Activated CD4-positive, alpha-beta T cell treated with anti-CD3 and anti-CD28 coated beads for 36 hours (primary cell): ENCODE results near the gene RXYLT1. TPM values are rescaled to one million over a fixed set of nuclear protein-coding genes. Genes with fewer than 3 reads are reported as not detected.
"Not testable (repeated sequence)": the region's sequence is repeated elsewhere in the genome, so short reads cannot be mapped to it uniquely, and the experiment has no call there.

Source experiments
- ATAC-seq: fragments of 200-7000 bp; cut with Tn5 transposase; one replicate; pipeline ENCODE4 v1.10.0; 2021; ENCODE audit warnings: mild to moderate bottlenecking, moderate library complexity
- CTCF ChIA-PET: fragments of 350-600 bp; sonication (Branson Sonifier 250); formaldehyde crosslinking; loops from one replicate; lab custom pipeline; 2021; ENCODE audit warnings: antibody characterized with exemption; lab: Charles Lee
- POLR2A ChIA-PET: fragments of 350-600 bp; sonication (Branson Sonifier 250); formaldehyde crosslinking; loops from one replicate; lab custom pipeline; 2021; ENCODE audit warnings: antibody characterized with exemption, inconsistent platforms; lab: Charles Lee
- DNase-seq: peaks from one replicate; pipeline ENCODE4 v3.0.0-alpha.2; 2020
- H3K27ac Mint-ChIP-seq: one replicate; pipeline ENCODE4 v1.8.0; 2021; ENCODE audit warnings: mixed read lengths
- H3K27me3 Mint-ChIP-seq: one replicate; pipeline ENCODE4 v1.8.0; 2021; ENCODE audit warnings: mixed read lengths
- H3K36me3 Mint-ChIP-seq: one replicate; pipeline ENCODE4 v1.8.0; 2021; ENCODE audit warnings: low read depth, mixed read lengths
- H3K4me1 Mint-ChIP-seq: one replicate; pipeline ENCODE4 v1.8.0; 2021; ENCODE audit warnings: mixed read lengths
- H3K4me3 Mint-ChIP-seq: one replicate; pipeline ENCODE4 v1.8.0; 2021; ENCODE audit warnings: mild to moderate bottlenecking, moderate library complexity, mixed read lengths
- H3K9me3 Mint-ChIP-seq: one replicate; pipeline ENCODE4 v1.8.0; 2021; ENCODE audit warnings: low read depth, mixed read lengths
- intact Hi-C, 2 experiments: fragments of 100-400 bp; cut with DNase I in 1 of 2; cut with micrococcal nuclease in 1 of 2; formaldehyde crosslinking; loops; one replicate each; pipeline versions ENCODE4 v1.14.2 to v1.15.1; 2022 to 2024; cut with DNase I, micrococcal nuclease
- total RNA-seq, 2 experiments: library from RNA; stranded (reverse); gene quantifications; one replicate each; pipeline ENCODE4 v1.2.3, GENCODE V29; 2021

Gene RXYLT1
- total RNA-seq, 2 experiments from 2014 or later, result 14.8 to 15.6 TPM

GRCh38 chr12:63822352-63822751 lies 42.6 kb downstream of the RXYLT1 start:
- H3K27ac Mint-ChIP-seq, result no peak overlapping the region
- peaks cover 30% of the 10 kb centered on the region for H3K27me3 Mint-ChIP-seq
- ATAC-seq (no peak), DNase-seq (no peak)
- ChIA-PET POLR2A (no interaction called here), CTCF (interaction anchor here (0.6 to 1.3 kb wide), 2 partner anchors 17 to 483 kb away, joined by 3 read pairs; no protein-coding TSS in a partner anchor)
- H3K4me3 Mint-ChIP-seq, result no peak overlapping the region
- intact Hi-C loops, result no loop called here
- H3K36me3 Mint-ChIP-seq, result peaks cover 1% of the 10 kb centered on the region
- peaks cover 2% of the 10 kb centered on the region for H3K9me3 Mint-ChIP-seq
- peaks cover 6% of the 10 kb centered on the region for H3K4me1 Mint-ChIP-seq

- peaks cover 6% of the 10 kb centered on the region for H3K4me1 Mint-ChIP-seq
- no peak overlapping the region for H3K27ac Mint-ChIP-seq
- ATAC-seq (no peak), DNase-seq (no peak)
- H3K27me3 Mint-ChIP-seq, result peaks cover 30% of the 10 kb centered on the region
- H3K4me3 Mint-ChIP-seq, result no peak overlapping the region
- CTCF ChIA-PET, result interaction anchor here (0.6 to 1.3 kb wide), 2 partner anchors 17 to 482 kb away, joined by 3 read pairs; no protein-coding TSS in a partner anchor
- intact Hi-C loops, result no loop called here
- peaks cover 1% of the 10 kb centered on the region for H3K36me3 Mint-ChIP-seq
- peaks cover 2% of the 10 kb centered on the region for H3K9me3 Mint-ChIP-seq
- POLR2A ChIA-PET, result no interaction called here
These were observed 43.3 kb downstream of the RXYLT1 start for GRCh38 chr12:63823040-63823439.

GRCh38 chr12:63826006-63826585 lies 46.4 kb downstream of the RXYLT1 start:
- ATAC-seq (no peak), DNase-seq (no peak)
- POLR2A ChIA-PET, result no interaction called here
- CTCF ChIA-PET, result interaction anchor here (1.2 to 2.2 kb wide), 4 partner anchors 11 to 538 kb away, joined by 3 to 7 read pairs (median 4); no protein-coding TSS in a partner anchor
- H3K4me3 Mint-ChIP-seq, result no peak overlapping the region
- no peaks in the 10 kb centered on the region for H3K36me3 Mint-ChIP-seq
- intact Hi-C loops, result loop anchor here in 1 of 2 experiments (1.0 kb wide), 1 partner anchor 430 kb away; no protein-coding TSS in a partner anchor
- H3K27ac Mint-ChIP-seq, result no peak overlapping the region
- H3K9me3 Mint-ChIP-seq, result no peaks in the 10 kb centered on the region
- peaks cover 20% of the 10 kb centered on the region for H3K27me3 Mint-ChIP-seq
- peaks cover 6% of the 10 kb centered on the region for H3K4me1 Mint-ChIP-seq

GRCh38 chr12:63828867-63829266 lies 49.2 kb downstream of the RXYLT1 start:
- no peak for DNase-seq
- ChIA-PET POLR2A (no interaction called here), CTCF (interaction anchor here (0.9 kb wide), 1 partner anchor 46 kb away, joined by 3 read pairs; no protein-coding TSS in a partner anchor)
- intact Hi-C loops, result no loop called here
- Mint-ChIP-seq H3K27ac (no peak overlapping the region), H3K36me3 (no peaks in the 10 kb centered on the region), H3K4me1 (no peaks in the 10 kb centered on the region), H3K4me3 (no peak overlapping the region), H3K27me3 (peaks cover 11% of the 10 kb centered on the region), H3K9me3 (no peaks in the 10 kb centered on the region)
- ATAC-seq, result no peak

GRCh38 chr12:63836046-63836445 lies 56.3 kb downstream of the RXYLT1 start:
- Mint-ChIP-seq H3K9me3 (no peaks in the 10 kb centered on the region), H3K36me3 (no peaks in the 10 kb centered on the region), H3K4me1 (no peaks in the 10 kb centered on the region), H3K4me3 (no peak overlapping the region), H3K27ac (no peak overlapping the region), H3K27me3 (peaks cover 4% of the 10 kb centered on the region)
- POLR2A ChIA-PET, result interaction anchor here (0.7 kb wide), 1 partner anchor 386 kb away, joined by 11 read pairs; no protein-coding TSS in a partner anchor
- DNase-seq (no peak), ATAC-seq (no peak)
- intact Hi-C loops, result no loop called here
- CTCF ChIA-PET, result interaction anchor here (0.6 to 1.9 kb wide), 6 partner anchors 9 to 1457 kb away, joined by 3 to 7 read pairs (median 3); no protein-coding TSS in a partner anchor

- H3K4me1 Mint-ChIP-seq, result no peaks in the 10 kb centered on the region
- ATAC-seq (no peak), DNase-seq (no peak)
- CTCF ChIA-PET, result interaction anchor here (0.5 to 1.9 kb wide), 4 partner anchors 10 to 425 kb away, joined by 3 to 7 read pairs (median 3); no protein-coding TSS in a partner anchor
- H3K4me3 Mint-ChIP-seq, result no peak overlapping the region
- no peaks in the 10 kb centered on the region for H3K9me3 Mint-ChIP-seq
- no peak overlapping the region for H3K27ac Mint-ChIP-seq
- peaks cover 6% of the 10 kb centered on the region for H3K27me3 Mint-ChIP-seq
- POLR2A ChIA-PET, result no interaction called here
- H3K36me3 Mint-ChIP-seq, result no peaks in the 10 kb centered on the region
- intact Hi-C loops, result no loop called here
These were observed 57.2 kb downstream of the RXYLT1 start for GRCh38 chr12:63836936-63837335.

GRCh38 chr12:63838411-63838810 lies 58.7 kb downstream of the RXYLT1 start:
- intact Hi-C loops, result loop anchor here in 1 of 2 experiments (2.0 kb wide), 1 partner anchor 418 kb away; no protein-coding TSS in a partner anchor
- POLR2A ChIA-PET, result no interaction called here
- H3K9me3 Mint-ChIP-seq, result no peaks in the 10 kb centered on the region
- no peak overlapping the region for H3K27ac Mint-ChIP-seq
- ATAC-seq (no peak), DNase-seq (no peak)
- H3K4me3 Mint-ChIP-seq, result no peak overlapping the region
- CTCF ChIA-PET, result no interaction called here
- peaks cover 10% of the 10 kb centered on the region for H3K27me3 Mint-ChIP-seq
- no peaks in the 10 kb centered on the region for H3K36me3 Mint-ChIP-seq
- H3K4me1 Mint-ChIP-seq, result peaks cover 3% of the 10 kb centered on the region

- intact Hi-C loops, result loop anchor here in 1 of 2 experiments (5.0 kb wide), 1 partner anchor 561 kb away; the partner anchor contains the start of gene XPOT
- Mint-ChIP-seq H3K27me3 (peaks cover 23% of the 10 kb centered on the region), H3K36me3 (no peaks in the 10 kb centered on the region), H3K4me3 (no peak overlapping the region), H3K4me1 (peaks cover 8% of the 10 kb centered on the region), H3K9me3 (no peaks in the 10 kb centered on the region), H3K27ac (no peak overlapping the region)
- POLR2A ChIA-PET, result no interaction called here
- no peak for DNase-seq
- CTCF ChIA-PET, result no interaction called here
- no peak for ATAC-seq
These were observed 61.3 kb downstream of the RXYLT1 start for GRCh38 chr12:63841011-63841410.

GRCh38 chr12:63841571-63841970 lies 61.9 kb downstream of the RXYLT1 start:
- no peaks in the 10 kb centered on the region for H3K36me3 Mint-ChIP-seq
- CTCF ChIA-PET, result no interaction called here
- no peak for DNase-seq
- ATAC-seq, result no peak
- H3K4me1 Mint-ChIP-seq, result peaks cover 8% of the 10 kb centered on the region
- intact Hi-C loops, result loop anchor here in 1 of 2 experiments (5.0 kb wide), 1 partner anchor 561 kb away; the partner anchor contains the start of gene XPOT
- peaks cover 26% of the 10 kb centered on the region for H3K27me3 Mint-ChIP-seq
- POLR2A ChIA-PET, result no interaction called here
- no peaks in the 10 kb centered on the region for H3K9me3 Mint-ChIP-seq
- no peak overlapping the region for H3K27ac Mint-ChIP-seq
- no peak overlapping the region for H3K4me3 Mint-ChIP-seq

GRCh38 chr12:63842750-63843149 lies 63.0 kb downstream of the RXYLT1 start:
- H3K27me3 Mint-ChIP-seq, result peaks cover 28% of the 10 kb centered on the region
- DNase-seq, H3K36me3 Mint-ChIP-seq, H3K27ac Mint-ChIP-seq, H3K9me3 Mint-ChIP-seq, H3K4me1 Mint-ChIP-seq, POLR2A ChIA-PET, ATAC-seq: not testable (repeated sequence)
- CTCF ChIA-PET, result interaction anchor here (1.0 to 1.3 kb wide), 4 partner anchors 9 to 415 kb away, joined by 3 to 5 read pairs (median 4); no protein-coding TSS in a partner anchor
- intact Hi-C loops, result loop anchor here (1.0 to 5.0 kb wide), 2 partner anchors 560 to 562 kb away; partner anchors contain the start of gene XPOT (in 2 of the 2)
- H3K4me3 Mint-ChIP-seq, result peak overlapping the region; percentile 50

- Mint-ChIP-seq H3K9me3 (no peaks in the 10 kb centered on the region), H3K27me3 (peaks cover 26% of the 10 kb centered on the region), H3K36me3 (no peaks in the 10 kb centered on the region), H3K27ac (no peak overlapping the region), H3K4me1 (peaks cover 8% of the 10 kb centered on the region), H3K4me3 (peak overlapping the region; percentile 50)
- intact Hi-C loops, result loop anchor here (1.0 to 5.0 kb wide), 2 partner anchors 559 to 561 kb away; partner anchors contain the start of gene XPOT (in 2 of the 2)
- CTCF ChIA-PET, result interaction anchor here (0.6 to 1.3 kb wide), 6 partner anchors 9 to 439 kb away, joined by 3 to 5 read pairs (median 4); no protein-coding TSS in a partner anchor
- DNase-seq, result no peak
- POLR2A ChIA-PET, result no interaction called here
- no peak for ATAC-seq
These were observed 63.6 kb downstream of the RXYLT1 start for GRCh38 chr12:63843254-63843720.
